ENCODE measurements around the gene TRAPPC2L. TPM values are rescaled to one million over a fixed set of nuclear protein-coding genes. Genes with fewer than 3 reads are reported as not detected.

The TRAPPC2L gene
- total RNA-seq, 1 experiment from 2014 or later: 82.0 TPM

DNA sequence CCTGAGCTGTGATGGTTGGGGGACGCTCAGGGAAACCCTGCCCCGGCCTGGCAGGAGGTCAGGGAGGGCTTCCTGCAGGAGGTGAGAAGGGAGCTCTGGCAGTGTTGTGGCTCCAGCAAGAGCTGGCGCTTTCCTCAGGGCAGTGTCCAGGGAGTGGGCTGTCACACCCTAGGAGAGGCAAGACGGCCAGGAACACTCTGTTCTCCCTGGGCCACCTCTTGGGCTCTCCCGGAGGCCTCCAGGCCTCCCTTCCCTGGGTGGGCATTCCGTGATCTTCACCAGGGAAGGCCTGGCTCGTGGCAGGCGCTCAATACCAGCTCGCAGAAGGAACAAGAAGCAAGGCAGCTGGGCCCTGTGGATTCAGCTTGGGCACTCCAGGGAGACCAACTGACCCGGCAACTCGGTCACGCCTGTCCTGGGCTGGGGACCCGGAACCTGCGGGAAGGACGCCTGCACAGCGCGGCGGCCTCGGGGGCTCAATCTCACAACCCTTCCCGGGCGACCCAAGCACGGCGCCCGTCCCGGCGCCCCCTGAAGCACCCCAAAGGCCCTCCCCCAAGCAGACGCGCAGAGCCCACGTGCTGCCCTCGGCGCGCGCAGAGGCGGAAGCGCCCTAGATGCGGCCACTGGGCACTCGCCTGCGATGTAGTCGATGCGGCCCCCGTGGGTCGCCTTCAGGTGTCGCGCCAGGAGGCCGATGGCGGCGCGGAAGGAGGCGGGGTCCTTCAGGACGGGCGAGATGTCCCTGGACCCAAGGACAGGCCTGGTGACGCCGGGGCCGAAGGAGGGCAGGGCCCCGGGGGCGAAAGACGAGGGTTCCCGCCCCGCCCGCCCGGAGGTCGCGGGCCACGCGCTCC is 45.8 kb upstream of the TRAPPC2L start (continued):
- TF ChIP-seq, protein P1, sequence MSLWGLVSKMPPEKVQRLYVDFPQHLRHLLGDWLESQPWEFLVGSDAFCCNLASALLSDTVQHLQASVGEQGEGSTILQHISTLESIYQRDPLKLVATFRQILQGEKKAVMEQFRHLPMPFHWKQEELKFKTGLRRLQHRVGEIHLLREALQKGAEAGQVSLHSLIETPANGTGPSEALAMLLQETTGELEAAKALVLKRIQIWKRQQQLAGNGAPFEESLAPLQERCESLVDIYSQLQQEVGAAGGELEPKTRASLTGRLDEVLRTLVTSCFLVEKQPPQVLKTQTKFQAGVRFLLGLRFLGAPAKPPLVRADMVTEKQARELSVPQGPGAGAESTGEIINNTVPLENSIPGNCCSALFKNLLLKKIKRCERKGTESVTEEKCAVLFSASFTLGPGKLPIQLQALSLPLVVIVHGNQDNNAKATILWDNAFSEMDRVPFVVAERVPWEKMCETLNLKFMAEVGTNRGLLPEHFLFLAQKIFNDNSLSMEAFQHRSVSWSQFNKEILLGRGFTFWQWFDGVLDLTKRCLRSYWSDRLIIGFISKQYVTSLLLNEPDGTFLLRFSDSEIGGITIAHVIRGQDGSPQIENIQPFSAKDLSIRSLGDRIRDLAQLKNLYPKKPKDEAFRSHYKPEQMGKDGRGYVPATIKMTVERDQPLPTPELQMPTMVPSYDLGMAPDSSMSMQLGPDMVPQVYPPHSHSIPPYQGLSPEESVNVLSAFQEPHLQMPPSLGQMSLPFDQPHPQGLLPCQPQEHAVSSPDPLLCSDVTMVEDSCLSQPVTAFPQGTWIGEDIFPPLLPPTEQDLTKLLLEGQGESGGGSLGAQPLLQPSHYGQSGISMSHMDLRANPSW (CRISPR knock-in tag; conservative IDR thresholded peaks at IDR 0.05; ENCODE audit: low read depth): no peak
- TF ChIP-seq ELF4 (CRISPR knock-in tag; IDR thresholded peaks at IDR 0.05; ENCODE audit: low read depth) (no peak), RORB (CRISPR knock-in tag; IDR thresholded peaks at IDR 0.05) (no peak), FOXK1 (CRISPR knock-in tag; IDR thresholded peaks at IDR 0.05) (no peak; the same call in 1 of the 2 replicates), SP1 (CRISPR knock-in tag; conservative IDR thresholded peaks at IDR 0.05) (no peak), ZNF138 (CRISPR knock-in tag; conservative IDR thresholded peaks at IDR 0.05) (no peak), TCF7 (CRISPR knock-in tag; IDR thresholded peaks at IDR 0.05; ENCODE audit: low read depth) (no peak; the same call in 1 of the 2 replicates), IRF2 (CRISPR knock-in tag; IDR thresholded peaks at IDR 0.05; ENCODE audit: borderline replicate concordance, low read depth) (no peak), CREM (CRISPR knock-in tag; IDR thresholded peaks at IDR 0.05) (0 out of 2 replicates have a peak, but pooled peaks have one; percentile 3), GRHL2 (CRISPR knock-in tag; IDR thresholded peaks at IDR 0.05; ENCODE audit: insufficient replicate concordance, severe bottlenecking) (no peak), ZNF317 (CRISPR knock-in tag; IDR thresholded peaks at IDR 0.05; ENCODE audit: borderline replicate concordance, low read depth) (no peak), FOXP1 (CRISPR knock-in tag; IDR thresholded peaks at IDR 0.05; ENCODE audit: borderline replicate concordance) (no peak), TEAD1 (CRISPR knock-in tag; IDR thresholded peaks at IDR 0.05) (peak; percentile 18; the same call in 1 of the 2 replicates), NR3C1 (CRISPR knock-in tag; conservative IDR thresholded peaks at IDR 0.05; ENCODE audit: low read depth) (no peak), KAT7 (CRISPR knock-in tag; IDR thresholded peaks at IDR 0.05; ENCODE audit: borderline replicate concordance) (0 out of 2 replicates have a peak, but pooled peaks have one; percentile 66)
- TF ChIP-seq, protein P2, sequence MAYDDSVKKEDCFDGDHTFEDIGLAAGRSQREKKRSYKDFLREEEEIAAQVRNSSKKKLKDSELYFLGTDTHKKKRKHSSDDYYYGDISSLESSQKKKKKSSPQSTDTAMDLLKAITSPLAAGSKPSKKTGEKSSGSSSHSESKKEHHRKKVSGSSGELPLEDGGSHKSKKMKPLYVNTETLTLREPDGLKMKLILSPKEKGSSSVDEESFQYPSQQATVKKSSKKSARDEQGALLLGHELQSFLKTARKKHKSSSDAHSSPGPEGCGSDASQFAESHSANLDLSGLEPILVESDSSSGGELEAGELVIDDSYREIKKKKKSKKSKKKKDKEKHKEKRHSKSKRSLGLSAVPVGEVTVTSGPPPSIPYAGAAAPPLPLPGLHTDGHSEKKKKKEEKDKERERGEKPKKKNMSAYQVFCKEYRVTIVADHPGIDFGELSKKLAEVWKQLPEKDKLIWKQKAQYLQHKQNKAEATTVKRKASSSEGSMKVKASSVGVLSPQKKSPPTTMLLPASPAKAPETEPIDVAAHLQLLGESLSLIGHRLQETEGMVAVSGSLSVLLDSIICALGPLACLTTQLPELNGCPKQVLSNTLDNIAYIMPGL (CRISPR knock-in tag; IDR thresholded peaks at IDR 0.05): no peak; the same call in 1 of the 2 replicates
- TF ChIP-seq, protein P3, sequence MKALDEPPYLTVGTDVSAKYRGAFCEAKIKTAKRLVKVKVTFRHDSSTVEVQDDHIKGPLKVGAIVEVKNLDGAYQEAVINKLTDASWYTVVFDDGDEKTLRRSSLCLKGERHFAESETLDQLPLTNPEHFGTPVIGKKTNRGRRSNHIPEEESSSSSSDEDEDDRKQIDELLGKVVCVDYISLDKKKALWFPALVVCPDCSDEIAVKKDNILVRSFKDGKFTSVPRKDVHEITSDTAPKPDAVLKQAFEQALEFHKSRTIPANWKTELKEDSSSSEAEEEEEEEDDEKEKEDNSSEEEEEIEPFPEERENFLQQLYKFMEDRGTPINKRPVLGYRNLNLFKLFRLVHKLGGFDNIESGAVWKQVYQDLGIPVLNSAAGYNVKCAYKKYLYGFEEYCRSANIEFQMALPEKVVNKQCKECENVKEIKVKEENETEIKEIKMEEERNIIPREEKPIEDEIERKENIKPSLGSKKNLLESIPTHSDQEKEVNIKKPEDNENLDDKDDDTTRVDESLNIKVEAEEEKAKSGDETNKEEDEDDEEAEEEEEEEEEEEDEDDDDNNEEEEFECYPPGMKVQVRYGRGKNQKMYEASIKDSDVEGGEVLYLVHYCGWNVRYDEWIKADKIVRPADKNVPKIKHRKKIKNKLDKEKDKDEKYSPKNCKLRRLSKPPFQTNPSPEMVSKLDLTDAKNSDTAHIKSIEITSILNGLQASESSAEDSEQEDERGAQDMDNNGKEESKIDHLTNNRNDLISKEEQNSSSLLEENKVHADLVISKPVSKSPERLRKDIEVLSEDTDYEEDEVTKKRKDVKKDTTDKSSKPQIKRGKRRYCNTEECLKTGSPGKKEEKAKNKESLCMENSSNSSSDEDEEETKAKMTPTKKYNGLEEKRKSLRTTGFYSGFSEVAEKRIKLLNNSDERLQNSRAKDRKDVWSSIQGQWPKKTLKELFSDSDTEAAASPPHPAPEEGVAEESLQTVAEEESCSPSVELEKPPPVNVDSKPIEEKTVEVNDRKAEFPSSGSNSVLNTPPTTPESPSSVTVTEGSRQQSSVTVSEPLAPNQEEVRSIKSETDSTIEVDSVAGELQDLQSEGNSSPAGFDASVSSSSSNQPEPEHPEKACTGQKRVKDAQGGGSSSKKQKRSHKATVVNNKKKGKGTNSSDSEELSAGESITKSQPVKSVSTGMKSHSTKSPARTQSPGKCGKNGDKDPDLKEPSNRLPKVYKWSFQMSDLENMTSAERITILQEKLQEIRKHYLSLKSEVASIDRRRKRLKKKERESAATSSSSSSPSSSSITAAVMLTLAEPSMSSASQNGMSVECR (CRISPR knock-in tag; IDR thresholded peaks at IDR 0.05; ENCODE audit: borderline replicate concordance): 0 out of 2 replicates have a peak, but pooled peaks have one; percentile 28
- TF ChIP-seq, protein P4, sequence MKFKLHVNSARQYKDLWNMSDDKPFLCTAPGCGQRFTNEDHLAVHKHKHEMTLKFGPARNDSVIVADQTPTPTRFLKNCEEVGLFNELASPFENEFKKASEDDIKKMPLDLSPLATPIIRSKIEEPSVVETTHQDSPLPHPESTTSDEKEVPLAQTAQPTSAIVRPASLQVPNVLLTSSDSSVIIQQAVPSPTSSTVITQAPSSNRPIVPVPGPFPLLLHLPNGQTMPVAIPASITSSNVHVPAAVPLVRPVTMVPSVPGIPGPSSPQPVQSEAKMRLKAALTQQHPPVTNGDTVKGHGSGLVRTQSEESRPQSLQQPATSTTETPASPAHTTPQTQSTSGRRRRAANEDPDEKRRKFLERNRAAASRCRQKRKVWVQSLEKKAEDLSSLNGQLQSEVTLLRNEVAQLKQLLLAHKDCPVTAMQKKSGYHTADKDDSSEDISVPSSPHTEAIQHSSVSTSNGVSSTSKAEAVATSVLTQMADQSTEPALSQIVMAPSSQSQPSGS (CRISPR knock-in tag; IDR thresholded peaks at IDR 0.05; ENCODE audit: borderline replicate concordance, low read depth): no peak
- TF ChIP-seq, protein P5, sequence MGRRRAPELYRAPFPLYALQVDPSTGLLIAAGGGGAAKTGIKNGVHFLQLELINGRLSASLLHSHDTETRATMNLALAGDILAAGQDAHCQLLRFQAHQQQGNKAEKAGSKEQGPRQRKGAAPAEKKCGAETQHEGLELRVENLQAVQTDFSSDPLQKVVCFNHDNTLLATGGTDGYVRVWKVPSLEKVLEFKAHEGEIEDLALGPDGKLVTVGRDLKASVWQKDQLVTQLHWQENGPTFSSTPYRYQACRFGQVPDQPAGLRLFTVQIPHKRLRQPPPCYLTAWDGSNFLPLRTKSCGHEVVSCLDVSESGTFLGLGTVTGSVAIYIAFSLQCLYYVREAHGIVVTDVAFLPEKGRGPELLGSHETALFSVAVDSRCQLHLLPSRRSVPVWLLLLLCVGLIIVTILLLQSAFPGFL (CRISPR knock-in tag; IDR thresholded peaks at IDR 0.05; ENCODE audit: borderline replicate concordance): peak; percentile 45; the same call in 1 of the 2 replicates
- TF ChIP-seq, protein P6, sequence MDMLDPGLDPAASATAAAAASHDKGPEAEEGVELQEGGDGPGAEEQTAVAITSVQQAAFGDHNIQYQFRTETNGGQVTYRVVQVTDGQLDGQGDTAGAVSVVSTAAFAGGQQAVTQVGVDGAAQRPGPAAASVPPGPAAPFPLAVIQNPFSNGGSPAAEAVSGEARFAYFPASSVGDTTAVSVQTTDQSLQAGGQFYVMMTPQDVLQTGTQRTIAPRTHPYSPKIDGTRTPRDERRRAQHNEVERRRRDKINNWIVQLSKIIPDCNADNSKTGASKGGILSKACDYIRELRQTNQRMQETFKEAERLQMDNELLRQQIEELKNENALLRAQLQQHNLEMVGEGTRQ (CRISPR knock-in tag; IDR thresholded peaks at IDR 0.05): peak; percentile 84
- TF ChIP-seq, protein P7, sequence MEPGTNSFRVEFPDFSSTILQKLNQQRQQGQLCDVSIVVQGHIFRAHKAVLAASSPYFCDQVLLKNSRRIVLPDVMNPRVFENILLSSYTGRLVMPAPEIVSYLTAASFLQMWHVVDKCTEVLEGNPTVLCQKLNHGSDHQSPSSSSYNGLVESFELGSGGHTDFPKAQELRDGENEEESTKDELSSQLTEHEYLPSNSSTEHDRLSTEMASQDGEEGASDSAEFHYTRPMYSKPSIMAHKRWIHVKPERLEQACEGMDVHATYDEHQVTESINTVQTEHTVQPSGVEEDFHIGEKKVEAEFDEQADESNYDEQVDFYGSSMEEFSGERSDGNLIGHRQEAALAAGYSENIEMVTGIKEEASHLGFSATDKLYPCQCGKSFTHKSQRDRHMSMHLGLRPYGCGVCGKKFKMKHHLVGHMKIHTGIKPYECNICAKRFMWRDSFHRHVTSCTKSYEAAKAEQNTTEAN (CRISPR knock-in tag; IDR thresholded peaks at IDR 0.05): peak; percentile 21; the same call in 1 of the 2 replicates

Measured in WTC11 (cell line).